OCI-LY1 (cell line): ENCODE data around the gene USP40.
"Not testable (repeated sequence)": the region's sequence is repeated elsewhere in the genome, so short reads cannot be mapped to it uniquely, and the experiment has no call there.

Experiments
- H2AFZ ChIP-seq: fragments of 200-600 bp; sonication (generic), shearing (Covaris generic); 2 replicates; pipeline ENCODE4 v1.6.0; 2014; ENCODE audit warnings: antibody characterized with exemption, mild to moderate bottlenecking, low read length
- H3F3A ChIP-seq: fragments of 200-600 bp; sonication (generic), shearing (Covaris generic); 2 replicates; pipeline ENCODE4 v1.6.0; 2014; ENCODE audit warnings: mild to moderate bottlenecking, antibody characterized with exemption, low read length, moderate library complexity; ENCODE audit not compliant: insufficient read depth
- H3K27ac ChIP-seq: fragments of 200-600 bp; sonication (generic); 2 replicates; pipeline ENCODE4 v1.5.1; 2014; ENCODE audit warnings: low read length, mixed run types, mild to moderate bottlenecking, low read depth; ENCODE audit not compliant: poor library complexity, severe bottlenecking
- H3K27me3 ChIP-seq: fragments of 200-600 bp; sonication (generic); 2 replicates; pipeline ENCODE4 v1.6.0; 2014; ENCODE audit warnings: antibody characterized with exemption, mild to moderate bottlenecking, low read length, moderate library complexity; ENCODE audit not compliant: insufficient read depth
- H3K36me3 ChIP-seq: fragments of 200-600 bp; sonication (generic); 2 replicates; pipeline ENCODE4 v1.6.1; 2014; ENCODE audit warnings: mild to moderate bottlenecking, antibody characterized with exemption, low read length, moderate library complexity, mixed read lengths; ENCODE audit not compliant: insufficient read depth
- H3K4me1 ChIP-seq: fragments of 200-600 bp; sonication (generic); 2 replicates; pipeline ENCODE4 v1.5.1; 2014; ENCODE audit warnings: mild to moderate bottlenecking, low read length, moderate library complexity; ENCODE audit not compliant: insufficient read depth, severe bottlenecking
- H3K4me2 ChIP-seq: fragments of 200-600 bp; sonication (generic), shearing (Covaris generic); 2 replicates; pipeline ENCODE4 v1.6.1; 2014; ENCODE audit warnings: low read length
- H3K4me3 ChIP-seq: fragments of 200-600 bp; sonication (generic); 2 replicates; pipeline ENCODE4 v1.5.1; 2014; ENCODE audit warnings: low read length, low read depth, mild to moderate bottlenecking, mixed read lengths; ENCODE audit not compliant: poor library complexity, severe bottlenecking
- H3K79me2 ChIP-seq: fragments of 200-600 bp; shearing (Covaris generic); 2 replicates; pipeline ENCODE4 v1.6.1; 2016; ENCODE audit warnings: mixed run types, low read length, mixed read lengths; ENCODE audit not compliant: insufficient read depth
- H3K9ac ChIP-seq: fragments of 200-600 bp; sonication (generic), shearing (Covaris generic); 2 replicates; pipeline ENCODE4 v1.6.1; 2014; ENCODE audit warnings: mild to moderate bottlenecking, low read length, mixed read lengths
- H3K9me2 ChIP-seq: fragments of 200-600 bp; sonication (generic), shearing (Covaris generic); 2 replicates; pipeline ENCODE4 v1.6.1; 2014; ENCODE audit warnings: low read depth, mild to moderate bottlenecking, low read length, mixed read lengths
- H3K9me3 ChIP-seq: fragments of 200-600 bp; shearing (Covaris generic); 2 replicates; pipeline ENCODE4 v1.6.1; 2014; ENCODE audit warnings: low read length, mixed read lengths
- H4K20me1 ChIP-seq: fragments of 200-600 bp; sonication (generic), shearing (Covaris generic); 2 replicates; pipeline ENCODE4 v1.6.0; 2016; ENCODE audit warnings: mild to moderate bottlenecking, low read length; ENCODE audit not compliant: insufficient read depth
- CTCF ChIP-seq: fragments of 200-600 bp; sonication (generic), shearing (Covaris generic); IDR thresholded peaks from 2 replicates; pipeline ENCODE4 v1.5.1; 2017; ENCODE audit warnings: mild to moderate bottlenecking, antibody characterized with exemption, low read length, moderate library complexity, mixed read lengths
- EZH2 ChIP-seq: fragments of 200-600 bp; sonication (generic), shearing (Covaris generic); IDR thresholded peaks from 2 replicates; pipeline ENCODE4 v1.8.0; 2017; ENCODE audit warnings: borderline replicate concordance, mixed run types, mild to moderate bottlenecking, antibody characterized with exemption, low read length, moderate library complexity, mixed read lengths

The USP40 gene

GRCh38 chr2:233584210-233584609 lies 17.6 kb upstream of the USP40 start:
- Histone ChIP-seq H3K79me2 (no peaks in the 10 kb centered on the region), H3K27ac (no peak overlapping the region), H3F3A (no peaks in the 10 kb centered on the region), H3K36me3 (no peaks in the 10 kb centered on the region), H2AFZ (no peak overlapping the region), H3K4me1 (peaks cover 14% of the 10 kb centered on the region), H3K9me2 (no peaks in the 10 kb centered on the region), H3K4me3 (no peak overlapping the region), H3K9ac (no peak overlapping the region), H4K20me1 (no peaks in the 10 kb centered on the region), H3K27me3 (no peaks in the 10 kb centered on the region), H3K9me3 (no peaks in the 10 kb centered on the region), H3K4me2 (no peak overlapping the region)
- TF ChIP-seq EZH2 = no peak
- TF ChIP-seq CTCF = no peak

GRCh38 chr2:233583217-233583965 lies 16.8 kb upstream of the USP40 start:
- H3K9me3 ChIP-seq, H3K4me3 ChIP-seq, H3K9me2 ChIP-seq, H3K27ac ChIP-seq, H3K36me3 ChIP-seq, H3K27me3 ChIP-seq, H2AFZ ChIP-seq, H3F3A ChIP-seq, H3K9ac ChIP-seq, H3K4me2 ChIP-seq, H3K79me2 ChIP-seq, H4K20me1 ChIP-seq: not testable (repeated sequence)
- H3K4me1 ChIP-seq = peaks cover 14% of the 10 kb centered on the region

- not testable (repeated sequence) for H3K79me2 ChIP-seq, H4K20me1 ChIP-seq, H3K9me3 ChIP-seq, H3K9me2 ChIP-seq, H2AFZ ChIP-seq, H3K9ac ChIP-seq, H3K27ac ChIP-seq, H3K4me2 ChIP-seq, H3K36me3 ChIP-seq, H3K4me3 ChIP-seq, H3K4me1 ChIP-seq, H3K27me3 ChIP-seq, H3F3A ChIP-seq
Observed at GRCh38 chr2:233577341-233577740, 10.8 kb upstream of the USP40 start.

GRCh38 chr2:233572468-233572867 lies 5.9 kb upstream of the USP40 start:
- Histone ChIP-seq H3K9ac (no peak overlapping the region), H3K27me3 (no peaks in the 10 kb centered on the region), H3F3A (no peaks in the 10 kb centered on the region), H3K9me2 (no peaks in the 10 kb centered on the region), H3K4me1 (no peaks in the 10 kb centered on the region), H3K4me3 (no peak overlapping the region), H3K4me2 (no peak overlapping the region), H3K27ac (no peak overlapping the region), H2AFZ (no peak overlapping the region), H3K79me2 (no peaks in the 10 kb centered on the region), H3K9me3 (no peaks in the 10 kb centered on the region), H4K20me1 (no peaks in the 10 kb centered on the region), H3K36me3 (no peaks in the 10 kb centered on the region)
- TF ChIP-seq EZH2 = no peak
